ENCODE results near the gene PPFIA1.
A peak's percentile ranks its signal among the peaks of the same experiment; 100 is the strongest.

The PPFIA1 gene

GRCh38 chr11:70332567-70332966 is 62.1 kb downstream of the PPFIA1 start:
- no peak for TF ChIP-seq GATA1 (IDR thresholded peaks at IDR 0.05; ENCODE audit: low read depth, low read length)
- TF ChIP-seq POLR2A (IDR thresholded peaks at IDR 0.05; ENCODE audit: low read length) = no peak
- DNase-seq = no peak

GRCh38 chr11:70333261-70333660 is 62.8 kb downstream of the PPFIA1 start:
- DNase-seq = no peak
- TF ChIP-seq POLR2A (IDR thresholded peaks at IDR 0.05; ENCODE audit: low read length) = no peak
- TF ChIP-seq GATA1 (IDR thresholded peaks at IDR 0.05; ENCODE audit: low read depth, low read length) = no peak

GRCh38 chr11:70334351-70334995 is 64.0 kb downstream of the PPFIA1 start:
- DNase-seq = no peak
- TF ChIP-seq GATA1 (IDR thresholded peaks at IDR 0.05; ENCODE audit: low read depth, low read length) = no peak
- no peak for TF ChIP-seq POLR2A (IDR thresholded peaks at IDR 0.05; ENCODE audit: low read length)

- no peak for TF ChIP-seq POLR2A (IDR thresholded peaks at IDR 0.05; ENCODE audit: low read length)
- no peak for TF ChIP-seq GATA1 (IDR thresholded peaks at IDR 0.05; ENCODE audit: low read depth, low read length)
- DNase-seq = peak; percentile 73 to 90
Observed at GRCh38 chr11:70335511-70335910, 65.0 kb downstream of the PPFIA1 start.

- peak; percentile 58 to 63 for DNase-seq
- no peak for TF ChIP-seq GATA1 (IDR thresholded peaks at IDR 0.05; ENCODE audit: low read depth, low read length)
- no peak for TF ChIP-seq POLR2A (IDR thresholded peaks at IDR 0.05; ENCODE audit: low read length)
Observed at GRCh38 chr11:70338594-70338993, 68.1 kb downstream of the PPFIA1 start.

- DNase-seq = no peak
- TF ChIP-seq POLR2A (IDR thresholded peaks at IDR 0.05; ENCODE audit: low read length) (no peak), GATA1 (IDR thresholded peaks at IDR 0.05; ENCODE audit: low read depth, low read length) (no peak)
Observed at GRCh38 chr11:70339066-70339465, 68.6 kb downstream of the PPFIA1 start.

- TF ChIP-seq POLR2A (IDR thresholded peaks at IDR 0.05; ENCODE audit: low read length) = no peak
- no peak for TF ChIP-seq GATA1 (IDR thresholded peaks at IDR 0.05; ENCODE audit: low read depth, low read length)
- DNase-seq = no peak
Observed at GRCh38 chr11:70341881-70342429, 71.5 kb downstream of the PPFIA1 start.

GRCh38 chr11:70343636-70344035 is 73.1 kb downstream of the PPFIA1 start:
- no peak for DNase-seq
- TF ChIP-seq POLR2A (IDR thresholded peaks at IDR 0.05; ENCODE audit: low read length) (no peak), GATA1 (IDR thresholded peaks at IDR 0.05; ENCODE audit: low read depth, low read length) (no peak)

- no peak for TF ChIP-seq POLR2A (IDR thresholded peaks at IDR 0.05; ENCODE audit: low read length)
- TF ChIP-seq GATA1 (IDR thresholded peaks at IDR 0.05; ENCODE audit: low read depth, low read length) = no peak
- DNase-seq = no peak
Observed at GRCh38 chr11:70348191-70348590, 77.7 kb downstream of the PPFIA1 start.

- TF ChIP-seq GATA1 (IDR thresholded peaks at IDR 0.05; ENCODE audit: low read depth, low read length) (no peak), POLR2A (IDR thresholded peaks at IDR 0.05; ENCODE audit: low read length) (no peak)
- DNase-seq = no peak
Observed at GRCh38 chr11:70348608-70349007, 78.1 kb downstream of the PPFIA1 start.

- no peak for DNase-seq
- no peak for TF ChIP-seq GATA1 (IDR thresholded peaks at IDR 0.05; ENCODE audit: low read depth, low read length)
- no peak for TF ChIP-seq POLR2A (IDR thresholded peaks at IDR 0.05; ENCODE audit: low read length)
Observed at GRCh38 chr11:70351646-70352045, 81.2 kb downstream of the PPFIA1 start.

- TF ChIP-seq GATA1 (IDR thresholded peaks at IDR 0.05; ENCODE audit: low read depth, low read length) = no peak
- no peak for TF ChIP-seq POLR2A (IDR thresholded peaks at IDR 0.05; ENCODE audit: low read length)
- peak in 1 of 2 experiments; percentile 54 for DNase-seq
Observed at GRCh38 chr11:70352100-70352499, 81.6 kb downstream of the PPFIA1 start.

- TF ChIP-seq GATA1 (IDR thresholded peaks at IDR 0.05; ENCODE audit: low read depth, low read length) (no peak), POLR2A (IDR thresholded peaks at IDR 0.05; ENCODE audit: low read length) (no peak)
- DNase-seq = no peak
Observed at GRCh38 chr11:70352601-70353000, 82.1 kb downstream of the PPFIA1 start.

GRCh38 chr11:70353329-70353728 is 82.8 kb downstream of the PPFIA1 start:
- DNase-seq = no peak
- TF ChIP-seq POLR2A (IDR thresholded peaks at IDR 0.05; ENCODE audit: low read length) = no peak

- TF ChIP-seq GATA1 (IDR thresholded peaks at IDR 0.05; ENCODE audit: low read depth, low read length) (no peak), POLR2A (IDR thresholded peaks at IDR 0.05; ENCODE audit: low read length) (no peak)
- no peak for DNase-seq
Observed at GRCh38 chr11:70353900-70354568, 83.5 kb downstream of the PPFIA1 start.
